ENCODE results near the gene TBL1XR1. TPM values are rescaled to one million over a fixed set of nuclear protein-coding genes. Genes with fewer than 3 reads are reported as not detected.
A peak's percentile ranks its signal among the peaks of the same experiment; 100 is the strongest.

TBL1XR1 gene
- total and polyA plus RNA-seq, 2 of the 4 experiments (the other 2 are of a cell fraction) = 25.2 to 170 TPM

- Histone ChIP-seq H2AK5ac (ENCODE audit: low read depth, low read length) (no peak overlapping the region), H4K5ac (ENCODE audit: low read depth, low read length) (no peak overlapping the region), H2BK15ac (ENCODE audit: low read depth, low read length) (no peak overlapping the region), H3K27ac (ENCODE audit: insufficient read depth, low read length) (no peak overlapping the region), H2BK20ac (ENCODE audit: low read depth, low read length) (no peak overlapping the region), H4K8ac (ENCODE audit: low read depth in 2 of 2, low read length in 2 of 2) (no peak overlapping the region), H3K9me1 (ENCODE audit: insufficient read depth, low read length) (peaks cover 10% of the 10 kb centered on the region), H4K20me1 (ENCODE audit: insufficient read depth, low read length) (peaks cover 86% of the 10 kb centered on the region), H3K4me3 (ENCODE audit: insufficient read depth, low read depth, low read length) (no peak overlapping the region), H3K9me3 (ENCODE audit: control insufficient read depth, insufficient read depth, low read length) (no peaks in the 10 kb centered on the region), H2BK120ac (ENCODE audit: low read depth, low read length) (no peak overlapping the region), H3K79me1 (ENCODE audit: low read depth in 1 of 2, low read length in 2 of 2) (peaks cover 9 to 51% of the 10 kb centered on the region in 2 experiments), H3K9ac (ENCODE audit: low read depth, low read length) (no peak overlapping the region), H3K27me3 (ENCODE audit: control insufficient read depth, insufficient read depth, low read length) (no peaks in the 10 kb centered on the region), H3K14ac (replicated peaks; ENCODE audit: low read depth, low read length) (0 out of 2 replicates have a peak overlapping the region, but pooled peaks have one; percentile 6), H2AFZ (replicated peaks; ENCODE audit: low read length, poor library complexity) (no peak overlapping the region), H3K4me1 (ENCODE audit: control insufficient read depth, insufficient read depth, low read length) (peaks cover 4% of the 10 kb centered on the region; the same call in 1 of the 2 replicates), H3K18ac (ENCODE audit: low read depth, low read length) (no peak overlapping the region), H3K4me2 (ENCODE audit: low read depth, low read length) (no peak overlapping the region), H3K23ac (ENCODE audit: low read depth, low read length) (0 out of 2 replicates have a peak overlapping the region, but pooled peaks have one; percentile 11), H3K36me3 (ENCODE audit: control insufficient read depth, insufficient read depth, low read length) (peaks cover 2% of the 10 kb centered on the region; the same call in 1 of the 2 replicates), H3K56ac (ENCODE audit: extremely low read depth, insufficient read depth, low read length) (no peak overlapping the region), H2AK9ac (replicated peaks; ENCODE audit: low read depth, low read length, poor library complexity) (no peak overlapping the region), H4K91ac (ENCODE audit: insufficient read depth, low read depth, low read length) (no peak overlapping the region), H3K4ac (ENCODE audit: low read depth, low read length) (no peak overlapping the region), H2BK5ac (ENCODE audit: low read depth, low read length, poor library complexity, severe bottlenecking) (no peak overlapping the region)
- intact Hi-C loops (cut with micrococcal nuclease) = no loop called here
- dilution Hi-C loops (cut with HindIII; ENCODE audit: low sequenced_read_pairs, unreplicated experiment) = no loop called here
- no TSS peak for BruUV-seq (replicated peaks)
- DNase-seq (no peak), ATAC-seq (ENCODE audit: low read depth) (no peak)
- TF ChIP-seq FOS (IDR thresholded peaks at IDR 0.05; ENCODE audit: low read depth, low read length) = no peak
- TF ChIP-seq MXI1 (IDR thresholded peaks at IDR 0.05; ENCODE audit: borderline replicate concordance, low read depth, low read length) = no peak
- no peak for TF ChIP-seq BHLHE40 (IDR thresholded peaks at IDR 0.05; ENCODE audit: low read depth, low read length)
- no peak for TF ChIP-seq CTCF (conservative IDR thresholded peaks at IDR 0.05; ENCODE audit: low read depth, low read length)
- TF ChIP-seq CEBPB (IDR thresholded peaks at IDR 0.05; ENCODE audit: low read depth, low read length) = no peak
- no peak for TF ChIP-seq SMC3 (IDR thresholded peaks at IDR 0.05; ENCODE audit: low read depth, low read length)
- TF ChIP-seq ELK1 (IDR thresholded peaks at IDR 0.05; ENCODE audit: borderline replicate concordance, low read depth, low read length) = no peak
- TF ChIP-seq NFE2L2 (IDR thresholded peaks at IDR 0.05; ENCODE audit: low read depth, low read length) = no peak
- TF ChIP-seq POLR2A (IDR thresholded peaks at IDR 0.05; ENCODE audit: low read depth, low read length) = no peak
- TF ChIP-seq RAD21 (IDR thresholded peaks at IDR 0.05; ENCODE audit: low read length) = no peak
- TF ChIP-seq RCOR1 (IDR thresholded peaks at IDR 0.05; ENCODE audit: insufficient replicate concordance, low read length) = no peak
- WGBS, 2 experiments (ENCODE audit: extremely low coverage in 2 of 2, insufficient read length in 1 of 2) = 100% methylated on average over 2 of the region's 10 CpGs; no CpG with 5 or more reads in 1 of the 2 experiments
- POLR2A ChIA-PET (ENCODE audit: unreplicated experiment) = no interaction called here
- CTCF ChIA-PET = interaction anchor here (0.6 kb wide), 1 partner anchor 523 kb away, joined by 3 read pairs; no protein-coding TSS in a partner anchor
- in situ Hi-C loops (cut with MboI; ENCODE audit: low sequenced_read_pairs) = loop anchor here (10.0 kb wide), 1 partner anchor 1145 kb away; no protein-coding TSS in a partner anchor
Measured at GRCh38 chr3:177179281-177180067, 17.8 kb downstream of the TBL1XR1 start.

Measured in IMR-90 (cell line).